Panc1 (cell line): ENCODE measurements around the gene CDH13. TPM values are rescaled to one million over a fixed set of nuclear protein-coding genes. Genes with fewer than 3 reads are reported as not detected.

ENCODE experiments used
- ATAC-seq: fragments of 200-7000 bp; cut with Tn5 transposase; 2 replicates; pipeline ENCODE4 v1.9.1; 2020; ENCODE audit warnings: mild to moderate bottlenecking, moderate library complexity
- BruUV-seq: library from RNA; stranded (reverse); fragments of 400-500 nt; replicated peaks from 2 replicates; lab custom pipeline; 2021; lab: Mats Ljungman, UMichigan
- CTCF ChIA-PET: fragments of 300-600 bp; sonication (Branson Sonifier 250); formaldehyde crosslinking; loops from one replicate; lab custom pipeline; 2022; ENCODE audit warnings: antibody characterized with exemption; lab: Charles Lee
- POLR2A ChIA-PET: fragments of 300-600 bp; sonication (Branson Sonifier 250); formaldehyde crosslinking; loops from one replicate; lab custom pipeline; 2022; ENCODE audit warnings: antibody characterized with exemption; lab: Charles Lee
- DNase-seq: peaks from one replicate; pipeline ENCODE4 v3.0.0-alpha.2; 2010; ENCODE audit warnings: low read depth, low spot score
- H3K27ac ChIP-seq: 2 replicates; pipeline ENCODE4 v1.5.1; 2011; ENCODE audit warnings: mild to moderate bottlenecking, low read length, inconsistent platforms
- H3K27me3 ChIP-seq: fragments of 200-500 bp; sonication (Bioruptor generic); 2 replicates; pipeline ENCODE4 v1.6.0; 2014; ENCODE audit warnings: low read length, inconsistent platforms; ENCODE audit not compliant: control insufficient read depth, insufficient read depth
- H3K36me3 ChIP-seq: fragments of 200-500 bp; sonication (Bioruptor generic); 2 replicates; pipeline ENCODE4 v1.5.1; 2014; ENCODE audit warnings: inconsistent platforms, mild to moderate bottlenecking, low read length, moderate library complexity; ENCODE audit not compliant: control insufficient read depth, insufficient read depth
- H3K4me1 ChIP-seq: 2 replicates; pipeline ENCODE4 v1.5.1; 2011; ENCODE audit warnings: inconsistent platforms, mild to moderate bottlenecking, low read length, moderate library complexity; ENCODE audit not compliant: control insufficient read depth, insufficient read depth
- H3K4me3 ChIP-seq, 2 experiments: 2 replicates each; pipeline ENCODE4 v1.5.1; 2011 to 2012; ENCODE audit warnings: low read depth in 2 of 2, low read length in 2 of 2, mild to moderate bottlenecking in 2 of 2, inconsistent platforms in 1 of 2, moderate library complexity in 1 of 2
- H3K9me3 ChIP-seq: fragments of 200-500 bp; sonication (Bioruptor generic); 2 replicates; pipeline ENCODE4 v1.5.1; 2014; ENCODE audit warnings: low read depth, mild to moderate bottlenecking, inconsistent platforms, low read length, moderate library complexity; ENCODE audit not compliant: control insufficient read depth, insufficient read depth
- POLR2AphosphoS5 ChIP-seq: IDR thresholded peaks from 2 replicates; pipeline ENCODE4 v1.6.1; 2012; ENCODE audit warnings: mild to moderate bottlenecking, low read depth, low read length, moderate library complexity
- REST ChIP-seq, 2 experiments: IDR thresholded peaks; 2 replicates each; pipeline ENCODE4 v1.6.1; 2011 to 2012; ENCODE audit warnings: low read depth in 2 of 2, control low read depth in 1 of 2, low read length in 1 of 2, mild to moderate bottlenecking in 1 of 2, moderate library complexity in 1 of 2; ENCODE audit not compliant: insufficient read depth in 1 of 2
- SIN3A ChIP-seq: IDR thresholded peaks from 2 replicates; pipeline ENCODE4 v1.6.1; 2012; ENCODE audit warnings: low read depth, mild to moderate bottlenecking, low read length, moderate library complexity, borderline replicate concordance; ENCODE audit not compliant: insufficient read depth
- TCF7L2 ChIP-seq: IDR thresholded peaks from 2 replicates; pipeline ENCODE4 v1.6.1; 2011; ENCODE audit warnings: mild to moderate bottlenecking, low read depth, low read length, inconsistent platforms
- in situ Hi-C: cut with HindIII; loops from 2 replicates; pipeline ENCODE4 v1.10.0; 2016; ENCODE audit warnings: low sequenced_read_pairs, low pct_unique_long_range_greater_than_20kb
- intact Hi-C: fragments of 100-400 bp; cut with micrococcal nuclease; formaldehyde crosslinking; loops from one replicate; pipeline ENCODE4 v1.10.0; 2022; ENCODE audit not compliant: unreplicated experiment
- total RNA-seq: library from RNA; stranded (reverse); gene quantifications from one replicate; pipeline ENCODE4 v1.2.1, GENCODE V29; 2021; ENCODE audit not compliant: unreplicated experiment
- TF ChIP-seq, protein P1 (sequence below): fragments of 450-650 bp; IDR thresholded peaks from 2 replicates; pipeline ENCODE4 v1.5.1; 2017; ENCODE audit warnings: mild to moderate bottlenecking

CDH13 gene
- total RNA-seq, 1 experiment from 2014 or later, result not detected

DNA sequence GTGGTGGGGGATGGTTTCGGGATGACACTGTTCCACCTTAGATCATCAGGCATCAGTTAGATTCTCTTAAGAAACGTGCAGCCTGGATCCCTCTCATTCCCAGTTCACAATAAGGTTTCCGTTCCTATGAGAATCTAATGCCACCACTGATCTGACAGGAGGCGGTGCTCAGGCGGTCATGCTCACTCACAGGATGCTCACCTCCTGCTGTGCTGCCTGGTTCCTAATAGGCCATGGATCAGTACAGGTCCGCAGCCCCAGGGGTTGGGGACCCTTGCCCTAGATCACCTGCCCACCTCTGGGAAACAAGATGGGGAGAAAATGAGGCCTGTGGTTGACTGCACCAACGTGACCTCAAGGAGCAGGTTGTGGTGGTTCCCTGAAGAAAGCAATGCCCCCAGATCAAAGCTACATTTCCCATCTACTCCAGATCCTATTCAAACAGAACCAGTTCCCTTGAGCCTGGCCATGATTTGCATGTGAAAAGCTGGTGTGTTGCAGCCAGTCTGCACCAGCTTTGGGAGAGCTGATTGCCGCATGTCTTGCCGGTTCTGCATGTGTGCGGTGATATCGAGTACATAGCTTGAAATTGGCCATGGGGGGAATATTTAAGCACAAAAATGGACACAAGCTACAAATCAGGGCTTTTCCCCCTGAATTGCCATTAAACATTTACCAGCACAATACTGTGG, 997.8 kb downstream of the CDH13 start:
- DNase-seq (no peak), ATAC-seq (no peak)
- POLR2A ChIA-PET, result no interaction called here

GRCh38 chr16:83626204-83626603, 999.4 kb downstream of the CDH13 start:
- no TSS peak for BruUV-seq
- no peak for ATAC-seq
- H3K4me1 ChIP-seq, result no peaks in the 10 kb centered on the region
- no peak for DNase-seq
- no peaks in the 10 kb centered on the region for H3K36me3 ChIP-seq
- H3K27me3 ChIP-seq, result peaks cover 3% of the 10 kb centered on the region; the same call in 1 of the 2 replicates
- in situ Hi-C loops (no loop called here), intact Hi-C loops (no loop called here)
- TF ChIP-seq REST (IDR thresholded peaks at IDR 0.05; ENCODE audit: insufficient read depth in 1 of 2, low read depth in 2 of 2, low read length in 1 of 2) (no peak), SIN3A (no peak), POLR2AphosphoS5 (no peak), TCF7L2 (no peak)
- TF ChIP-seq, protein P1, sequence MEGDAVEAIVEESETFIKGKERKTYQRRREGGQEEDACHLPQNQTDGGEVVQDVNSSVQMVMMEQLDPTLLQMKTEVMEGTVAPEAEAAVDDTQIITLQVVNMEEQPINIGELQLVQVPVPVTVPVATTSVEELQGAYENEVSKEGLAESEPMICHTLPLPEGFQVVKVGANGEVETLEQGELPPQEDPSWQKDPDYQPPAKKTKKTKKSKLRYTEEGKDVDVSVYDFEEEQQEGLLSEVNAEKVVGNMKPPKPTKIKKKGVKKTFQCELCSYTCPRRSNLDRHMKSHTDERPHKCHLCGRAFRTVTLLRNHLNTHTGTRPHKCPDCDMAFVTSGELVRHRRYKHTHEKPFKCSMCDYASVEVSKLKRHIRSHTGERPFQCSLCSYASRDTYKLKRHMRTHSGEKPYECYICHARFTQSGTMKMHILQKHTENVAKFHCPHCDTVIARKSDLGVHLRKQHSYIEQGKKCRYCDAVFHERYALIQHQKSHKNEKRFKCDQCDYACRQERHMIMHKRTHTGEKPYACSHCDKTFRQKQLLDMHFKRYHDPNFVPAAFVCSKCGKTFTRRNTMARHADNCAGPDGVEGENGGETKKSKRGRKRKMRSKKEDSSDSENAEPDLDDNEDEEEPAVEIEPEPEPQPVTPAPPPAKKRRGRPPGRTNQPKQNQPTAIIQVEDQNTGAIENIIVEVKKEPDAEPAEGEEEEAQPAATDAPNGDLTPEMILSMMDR, result no peak
- H3K27ac ChIP-seq, result no peak overlapping the region
- no peak overlapping the region for H3K4me3 ChIP-seq
- POLR2A ChIA-PET, result no interaction called here
- H3K9me3 ChIP-seq, result no peaks in the 10 kb centered on the region
- CTCF ChIA-PET, result no interaction called here

More for the DNA sequence above, 997.8 kb downstream of the CDH13 start:
- CTCF ChIA-PET, result no interaction called here
- BruUV-seq, result no TSS peak
- H3K27me3 ChIP-seq, result peaks cover 3% of the 10 kb centered on the region; the same call in 1 of the 2 replicates
- no peak overlapping the region for H3K27ac ChIP-seq
- H3K9me3 ChIP-seq, result no peaks in the 10 kb centered on the region
- intact Hi-C loops, result no loop called here
- H3K4me3 ChIP-seq, result no peak overlapping the region
- no peak for TF ChIP-seq REST (IDR thresholded peaks at IDR 0.05; ENCODE audit: insufficient read depth in 1 of 2, low read depth in 2 of 2, low read length in 1 of 2)
- TF ChIP-seq, protein P1, result no peak
- TF ChIP-seq POLR2AphosphoS5, result no peak
- TF ChIP-seq SIN3A, result no peak
- no peak for TF ChIP-seq TCF7L2
- no peaks in the 10 kb centered on the region for H3K4me1 ChIP-seq
- in situ Hi-C loops, result no loop called here
- H3K36me3 ChIP-seq, result no peaks in the 10 kb centered on the region
